Measurements from ENCODE around the gene FSIP1. TPM values are rescaled to one million over a fixed set of nuclear protein-coding genes. Genes with fewer than 3 reads are reported as not detected.

FSIP1 gene
- total RNA-seq, 2 donors from 2014 or later = 0.14 to 0.21 TPM

DNA sequence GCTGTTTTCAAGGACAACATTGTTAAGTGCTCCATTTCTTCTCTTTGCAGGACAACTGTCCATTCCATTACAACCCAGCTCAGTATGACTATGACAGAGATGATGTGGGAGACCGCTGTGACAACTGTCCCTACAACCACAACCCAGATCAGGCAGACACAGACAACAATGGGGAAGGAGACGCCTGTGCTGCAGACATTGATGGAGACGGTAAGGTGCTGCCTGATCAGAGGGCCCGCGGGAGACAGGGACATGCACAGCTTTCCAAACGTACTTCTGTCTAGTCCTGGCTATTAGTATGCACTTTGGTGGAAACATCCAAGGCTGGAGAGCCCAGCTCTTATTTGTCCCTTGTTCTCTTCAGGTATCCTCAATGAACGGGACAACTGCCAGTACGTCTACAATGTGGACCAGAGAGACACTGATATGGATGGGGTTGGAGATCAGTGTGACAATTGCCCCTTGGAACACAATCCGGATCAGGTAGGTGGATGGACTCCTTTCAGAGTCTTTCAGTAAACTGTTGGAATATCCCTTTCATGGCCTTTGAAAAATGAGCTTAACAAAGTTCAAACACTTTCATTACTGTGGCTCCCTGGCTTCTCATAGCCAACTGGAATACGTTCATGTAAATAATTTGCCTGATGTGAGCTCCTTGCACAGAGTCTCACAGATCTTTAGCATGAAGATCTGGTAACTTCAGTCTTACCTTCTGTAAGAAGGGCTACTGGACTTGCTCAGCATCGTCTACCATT, 191.3 kb downstream of the FSIP1 start:
- Histone ChIP-seq H3K4me1 (ENCODE audit: control insufficient read depth in 1 of 2, low read depth in 2 of 2) (no peaks in the 10 kb centered on the region), H3K27me3 (replicated peaks; ENCODE audit: insufficient read depth) (no peaks in the 10 kb centered on the region), H3K4me3 (no peak overlapping the region), H3K36me3 (peaks cover 10% of the 10 kb centered on the region), H3K9me3 (no peaks in the 10 kb centered on the region), H3K27ac (no peak overlapping the region)
- DNase-seq (ENCODE audit: low spot score) = no peak
- TF ChIP-seq, protein P1, sequence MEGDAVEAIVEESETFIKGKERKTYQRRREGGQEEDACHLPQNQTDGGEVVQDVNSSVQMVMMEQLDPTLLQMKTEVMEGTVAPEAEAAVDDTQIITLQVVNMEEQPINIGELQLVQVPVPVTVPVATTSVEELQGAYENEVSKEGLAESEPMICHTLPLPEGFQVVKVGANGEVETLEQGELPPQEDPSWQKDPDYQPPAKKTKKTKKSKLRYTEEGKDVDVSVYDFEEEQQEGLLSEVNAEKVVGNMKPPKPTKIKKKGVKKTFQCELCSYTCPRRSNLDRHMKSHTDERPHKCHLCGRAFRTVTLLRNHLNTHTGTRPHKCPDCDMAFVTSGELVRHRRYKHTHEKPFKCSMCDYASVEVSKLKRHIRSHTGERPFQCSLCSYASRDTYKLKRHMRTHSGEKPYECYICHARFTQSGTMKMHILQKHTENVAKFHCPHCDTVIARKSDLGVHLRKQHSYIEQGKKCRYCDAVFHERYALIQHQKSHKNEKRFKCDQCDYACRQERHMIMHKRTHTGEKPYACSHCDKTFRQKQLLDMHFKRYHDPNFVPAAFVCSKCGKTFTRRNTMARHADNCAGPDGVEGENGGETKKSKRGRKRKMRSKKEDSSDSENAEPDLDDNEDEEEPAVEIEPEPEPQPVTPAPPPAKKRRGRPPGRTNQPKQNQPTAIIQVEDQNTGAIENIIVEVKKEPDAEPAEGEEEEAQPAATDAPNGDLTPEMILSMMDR (IDR thresholded peaks at IDR 0.05) = no peak
- ATAC-seq (ENCODE audit: insufficient number of reproducible peaks, low FRiP score, low read depth) = no peak

DNA sequence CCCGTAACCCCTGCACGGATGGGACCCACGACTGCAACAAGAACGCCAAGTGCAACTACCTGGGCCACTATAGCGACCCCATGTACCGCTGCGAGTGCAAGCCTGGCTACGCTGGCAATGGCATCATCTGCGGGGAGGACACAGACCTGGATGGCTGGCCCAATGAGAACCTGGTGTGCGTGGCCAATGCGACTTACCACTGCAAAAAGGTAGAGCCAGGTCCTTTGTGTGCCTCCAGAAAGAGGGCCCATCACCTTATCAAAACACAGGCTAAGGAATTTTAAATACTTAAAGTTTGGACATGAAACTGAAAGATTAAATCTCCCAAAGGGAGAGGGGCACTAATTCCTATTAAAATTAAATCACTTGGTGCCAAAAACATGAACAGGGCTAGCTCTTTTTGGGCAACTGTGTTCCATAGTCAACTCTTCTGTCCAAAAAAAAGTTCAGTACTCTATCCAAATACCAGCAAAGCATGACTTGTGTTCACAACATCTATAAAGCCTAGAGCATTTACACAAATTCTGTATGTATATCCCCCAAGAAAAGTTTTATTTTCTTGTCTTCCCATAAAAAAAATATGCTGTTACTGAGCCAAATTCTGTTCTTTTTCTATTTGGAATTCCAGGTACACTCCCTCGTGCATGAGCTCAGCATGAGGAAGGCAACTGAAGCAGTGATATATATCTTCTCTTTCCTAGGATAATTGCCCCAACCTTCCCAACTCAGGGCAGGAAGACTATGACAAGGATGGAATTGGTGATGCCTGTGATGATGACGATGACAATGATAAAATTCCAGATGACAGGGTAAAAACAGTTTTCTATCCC, 192.6 kb downstream of the FSIP1 start:
- H3K4me3 ChIP-seq = no peak overlapping the region
- H3K4me1 ChIP-seq (ENCODE audit: control insufficient read depth in 1 of 2, low read depth in 2 of 2) = no peaks in the 10 kb centered on the region
- TF ChIP-seq, protein P1 (IDR thresholded peaks at IDR 0.05) = no peak
- no peak for ATAC-seq (ENCODE audit: insufficient number of reproducible peaks, low FRiP score, low read depth)
- H3K9me3 ChIP-seq = no peaks in the 10 kb centered on the region
- no peak overlapping the region for H3K27ac ChIP-seq
- H3K36me3 ChIP-seq = peaks cover 14% of the 10 kb centered on the region
- no peaks in the 10 kb centered on the region for H3K27me3 ChIP-seq (replicated peaks; ENCODE audit: insufficient read depth)
- no peak for DNase-seq (ENCODE audit: low spot score)

DNA sequence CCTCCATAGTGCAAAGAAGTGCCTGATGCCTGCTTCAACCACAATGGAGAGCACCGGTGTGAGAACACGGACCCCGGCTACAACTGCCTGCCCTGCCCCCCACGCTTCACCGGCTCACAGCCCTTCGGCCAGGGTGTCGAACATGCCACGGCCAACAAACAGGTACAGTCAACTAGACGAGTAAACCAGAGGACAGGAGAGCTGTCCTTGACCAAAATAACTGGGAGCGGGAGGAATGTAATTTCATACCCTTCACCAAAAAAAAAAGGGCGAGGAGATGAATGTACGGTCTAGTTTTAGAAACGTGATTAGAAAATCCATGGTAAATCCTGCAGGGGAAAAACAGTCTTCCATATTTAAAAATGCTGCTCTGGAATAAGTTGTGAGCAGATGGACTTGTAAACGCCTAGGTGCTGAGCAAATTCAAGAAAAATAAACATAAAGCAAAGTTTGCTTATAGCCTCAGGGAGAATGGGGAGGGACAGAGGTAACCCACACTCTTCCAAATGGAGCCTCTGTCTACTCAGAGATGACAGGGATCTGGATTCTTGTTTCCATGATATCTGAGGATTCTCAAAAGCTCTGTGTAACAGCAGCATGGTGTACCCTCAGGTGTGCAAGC, 193.3 kb downstream of the FSIP1 start:
- no peak overlapping the region for H3K27ac ChIP-seq
- TF ChIP-seq, protein P1 (IDR thresholded peaks at IDR 0.05) = no peak
- no peaks in the 10 kb centered on the region for H3K4me1 ChIP-seq (ENCODE audit: control insufficient read depth in 1 of 2, low read depth in 2 of 2)
- H3K9me3 ChIP-seq = no peaks in the 10 kb centered on the region
- DNase-seq (ENCODE audit: low spot score) = no peak
- H3K27me3 ChIP-seq (replicated peaks; ENCODE audit: insufficient read depth) = no peaks in the 10 kb centered on the region
- no peak overlapping the region for H3K4me3 ChIP-seq
- peaks cover 14% of the 10 kb centered on the region for H3K36me3 ChIP-seq
- no peak for ATAC-seq (ENCODE audit: insufficient number of reproducible peaks, low FRiP score, low read depth)

DNA sequence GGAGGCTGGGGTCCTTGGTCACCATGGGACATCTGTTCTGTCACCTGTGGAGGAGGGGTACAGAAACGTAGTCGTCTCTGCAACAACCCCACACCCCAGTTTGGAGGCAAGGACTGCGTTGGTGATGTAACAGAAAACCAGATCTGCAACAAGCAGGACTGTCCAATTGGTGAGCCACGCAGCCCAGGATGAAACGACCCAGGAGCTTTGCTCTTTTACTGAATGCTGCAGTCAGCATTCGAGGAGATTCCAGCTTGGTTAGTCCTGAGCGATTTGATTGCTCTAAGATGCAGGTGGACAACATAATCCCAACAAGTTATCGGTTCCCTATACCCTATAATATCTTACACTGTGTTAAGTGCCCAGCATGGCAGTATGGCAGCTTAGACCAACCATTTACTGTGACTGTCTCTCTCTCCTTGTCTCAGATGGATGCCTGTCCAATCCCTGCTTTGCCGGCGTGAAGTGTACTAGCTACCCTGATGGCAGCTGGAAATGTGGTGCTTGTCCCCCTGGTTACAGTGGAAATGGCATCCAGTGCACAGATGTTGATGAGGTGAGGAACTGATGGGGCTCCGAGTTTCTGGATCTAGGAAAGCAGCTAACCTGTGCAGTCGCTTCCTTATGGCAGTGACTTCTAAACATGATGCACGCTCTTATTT, 194.0 kb downstream of the FSIP1 start:
- no peaks in the 10 kb centered on the region for H3K27me3 ChIP-seq (replicated peaks; ENCODE audit: insufficient read depth)
- H3K36me3 ChIP-seq = peaks cover 14% of the 10 kb centered on the region
- ATAC-seq (ENCODE audit: insufficient number of reproducible peaks, low FRiP score, low read depth) = no peak
- no peak for DNase-seq (ENCODE audit: low spot score)
- no peaks in the 10 kb centered on the region for H3K9me3 ChIP-seq
- H3K4me1 ChIP-seq (ENCODE audit: control insufficient read depth in 1 of 2, low read depth in 2 of 2) = no peaks in the 10 kb centered on the region
- no peak overlapping the region for H3K4me3 ChIP-seq
- no peak overlapping the region for H3K27ac ChIP-seq
- TF ChIP-seq, protein P1 (IDR thresholded peaks at IDR 0.05) = no peak
